SJSA1 (cell line): Measurements from ENCODE around the gene SLC22A31. TPM values are rescaled to one million over a fixed set of nuclear protein-coding genes. Genes with fewer than 3 reads are reported as not detected.
"Not testable (repeated sequence)": the region's sequence is repeated elsewhere in the genome, so short reads cannot be mapped to it uniquely, and the experiment has no call there.

ENCODE experiments used
- DNase-seq, 2 experiments: peaks; one replicate each; pipeline ENCODE4 v3.0.0-alpha.2; 2015 to 2020; ENCODE audit warnings: low spot score in 2 of 2, low read depth in 1 of 2
- H3K27ac ChIP-seq: fragments of 250-450 bp; sonication (Bioruptor Pico); 2 replicates; pipeline ENCODE4 v1.5.1; 2020; ENCODE audit warnings: mild to moderate bottlenecking, moderate library complexity
- H3K27me3 ChIP-seq: fragments of 250-450 bp; sonication (Bioruptor Pico); replicated peaks from 2 replicates; pipeline ENCODE4 v1.5.1; 2020; ENCODE audit warnings: mild to moderate bottlenecking, moderate library complexity
- H3K36me3 ChIP-seq: fragments of 250-450 bp; sonication (Bioruptor Pico); 2 replicates; pipeline ENCODE4 v1.5.1; 2020; ENCODE audit warnings: mild to moderate bottlenecking
- H3K4me1 ChIP-seq: fragments of 250-450 bp; sonication (Bioruptor Pico); replicated peaks from 2 replicates; pipeline ENCODE4 v1.6.1; 2021; ENCODE audit warnings: mild to moderate bottlenecking
- H3K4me3 ChIP-seq: fragments of 250-450 bp; sonication (Bioruptor Pico); 2 replicates; pipeline ENCODE4 v1.5.1; 2020; ENCODE audit warnings: mild to moderate bottlenecking
- H3K9me3 ChIP-seq: fragments of 250-450 bp; sonication (Bioruptor Pico); replicated peaks from 2 replicates; pipeline ENCODE4 v1.5.1; 2020; ENCODE audit warnings: mild to moderate bottlenecking
- total RNA-seq: library from RNA; depleted of rRNA; stranded (reverse); fragments of >200 nt; shearing (Covaris generic); gene quantifications from 2 replicates; pipeline ENCODE4 v1.2.3, GENCODE V29; 2014; rRNA removed

The SLC22A31 gene
- not detected in 2 replicates for total RNA-seq

- Histone ChIP-seq H3K4me1 (no peaks in the 10 kb centered on the region), H3K27me3 (peaks cover 58% of the 10 kb centered on the region), H3K27ac (no peak within 1 kb of the TSS), H3K36me3 (no peaks in the 10 kb centered on the region), H3K9me3 (no peaks in the 10 kb centered on the region; the same call in 1 of the 2 replicates), H3K4me3 (no peak within 1 kb of the TSS)
- no peak for DNase-seq
Observed at GRCh38 chr16:89200124-89200849, at the start of gene SLC22A31. TSS of gene SLC22A31 (minus strand) at chr16:89200537. CDS start at chr16:89200501, 36 bp downstream.

- no peak overlapping the region for H3K27ac ChIP-seq
- DNase-seq = no peak
- no peaks in the 10 kb centered on the region for H3K36me3 ChIP-seq
- H3K9me3 ChIP-seq = 0 out of 2 replicates have a peak, but pooled peaks cover 9% of the 10 kb centered on the region
- H3K4me3 ChIP-seq = no peak overlapping the region
- peaks cover 14% of the 10 kb centered on the region for H3K27me3 ChIP-seq
- H3K4me1 ChIP-seq = peaks cover 5% of the 10 kb centered on the region
Observed at GRCh38 chr16:89248196-89248982, 48.1 kb upstream of the SLC22A31 start.

- DNase-seq, H3K36me3 ChIP-seq, H3K27ac ChIP-seq, H3K9me3 ChIP-seq, H3K4me1 ChIP-seq: not testable (repeated sequence)
- Histone ChIP-seq H3K27me3 (peaks cover 14% of the 10 kb centered on the region), H3K4me3 (peak overlapping the region; percentile 36)
Observed at GRCh38 chr16:89247734-89248075, 47.4 kb upstream of the SLC22A31 start.

GRCh38 chr16:89246903-89247733 is 46.8 kb upstream of the SLC22A31 start:
- no peaks in the 10 kb centered on the region for H3K36me3 ChIP-seq
- peak in 1 of 2 experiments; percentile 76 for DNase-seq
- peak overlapping the region; percentile 36 for H3K4me3 ChIP-seq
- 0 out of 2 replicates have a peak, but pooled peaks cover 9% of the 10 kb centered on the region for H3K9me3 ChIP-seq
- H3K27me3 ChIP-seq = peaks cover 14% of the 10 kb centered on the region
- no peak overlapping the region for H3K27ac ChIP-seq
- H3K4me1 ChIP-seq = peaks cover 5% of the 10 kb centered on the region

- 0 out of 2 replicates have a peak, but pooled peaks cover 9% of the 10 kb centered on the region for H3K9me3 ChIP-seq
- H3K4me3 ChIP-seq = peak overlapping the region; percentile 36; the same call in 1 of the 2 replicates
- no peaks in the 10 kb centered on the region for H3K36me3 ChIP-seq
- peaks cover 8% of the 10 kb centered on the region for H3K4me1 ChIP-seq
- H3K27ac ChIP-seq = no peak overlapping the region
- H3K27me3 ChIP-seq = peaks cover 14% of the 10 kb centered on the region
- no peak for DNase-seq
Observed at GRCh38 chr16:89246383-89246902, 46.1 kb upstream of the SLC22A31 start.

- no peak overlapping the region for H3K27ac ChIP-seq
- no peak overlapping the region for H3K4me3 ChIP-seq
- DNase-seq = no peak
Observed at GRCh38 chr16:89244754-89245153, 44.4 kb upstream of the SLC22A31 start.

GRCh38 chr16:89244264-89244663 is 43.9 kb upstream of the SLC22A31 start:
- H3K27ac ChIP-seq, H3K9me3 ChIP-seq, H3K36me3 ChIP-seq, DNase-seq, H3K4me3 ChIP-seq: not testable (repeated sequence)
- Histone ChIP-seq H3K27me3 (peaks cover 14% of the 10 kb centered on the region), H3K4me1 (peaks cover 13% of the 10 kb centered on the region)

More at GRCh38 chr16:89244754-89245153, 44.4 kb upstream of the SLC22A31 start:
- H3K27me3 ChIP-seq = peaks cover 14% of the 10 kb centered on the region
- H3K9me3 ChIP-seq = 0 out of 2 replicates have a peak, but pooled peaks cover 9% of the 10 kb centered on the region
- H3K4me1 ChIP-seq = peaks cover 13% of the 10 kb centered on the region
- H3K36me3 ChIP-seq = peaks cover 3% of the 10 kb centered on the region; the same call in 1 of the 2 replicates

GRCh38 chr16:89243664-89244063 is 43.3 kb upstream of the SLC22A31 start:
- peaks cover 3% of the 10 kb centered on the region; the same call in 1 of the 2 replicates for H3K36me3 ChIP-seq
- H3K9me3 ChIP-seq = 0 out of 2 replicates have a peak, but pooled peaks cover 8% of the 10 kb centered on the region
- peaks cover 14% of the 10 kb centered on the region for H3K27me3 ChIP-seq
- peaks cover 13% of the 10 kb centered on the region for H3K4me1 ChIP-seq
- H3K4me3 ChIP-seq = no peak overlapping the region
- no peak for DNase-seq
- H3K27ac ChIP-seq = no peak overlapping the region

GRCh38 chr16:89242795-89243200 is 42.5 kb upstream of the SLC22A31 start:
- no peak overlapping the region for H3K4me3 ChIP-seq
- H3K4me1 ChIP-seq = peaks cover 13% of the 10 kb centered on the region
- H3K9me3 ChIP-seq = 0 out of 2 replicates have a peak, but pooled peaks cover 4% of the 10 kb centered on the region
- DNase-seq = no peak
- H3K27me3 ChIP-seq = peaks cover 14% of the 10 kb centered on the region
- no peak overlapping the region for H3K27ac ChIP-seq
- peaks cover 3% of the 10 kb centered on the region; the same call in 1 of the 2 replicates for H3K36me3 ChIP-seq

GRCh38 chr16:89241187-89242007 is 41.1 kb upstream of the SLC22A31 start:
- Histone ChIP-seq H3K27me3 (peaks cover 7% of the 10 kb centered on the region), H3K9me3 (no peaks in the 10 kb centered on the region), H3K4me3 (peak overlapping the region; percentile 90), H3K4me1 (peaks cover 8% of the 10 kb centered on the region), H3K36me3 (peaks cover 3% of the 10 kb centered on the region; the same call in 1 of the 2 replicates), H3K27ac (peak overlapping the region; percentile 96)
- DNase-seq = peak; percentile 75 to 91

GRCh38 chr16:89237733-89238132 is 37.4 kb upstream of the SLC22A31 start:
- Histone ChIP-seq H3K4me3 (no peak overlapping the region), H3K9me3 (no peaks in the 10 kb centered on the region), H3K4me1 (peaks cover 8% of the 10 kb centered on the region), H3K27ac (no peak overlapping the region), H3K27me3 (no peaks in the 10 kb centered on the region), H3K36me3 (peaks cover 19% of the 10 kb centered on the region)
- DNase-seq = no peak

- H3K27me3 ChIP-seq = no peaks in the 10 kb centered on the region
- H3K4me3 ChIP-seq = no peak overlapping the region
- DNase-seq = no peak
- H3K27ac ChIP-seq = no peak overlapping the region
- H3K36me3 ChIP-seq = peaks cover 43% of the 10 kb centered on the region
- no peaks in the 10 kb centered on the region for H3K4me1 ChIP-seq
- no peaks in the 10 kb centered on the region; the same call in 1 of the 2 replicates for H3K9me3 ChIP-seq
Observed at GRCh38 chr16:89233678-89234490, 33.5 kb upstream of the SLC22A31 start.
